RWPE2 (cell line): ENCODE data around the gene LDAF1.

ENCODE experiments used
- ATAC-seq: fragments of 200-7000 bp; cut with Tn5 transposase; 3 replicates; pipeline ENCODE4 v1.9.1; 2021; ENCODE audit warnings: low read depth
- DNase-seq: peaks from one replicate; pipeline ENCODE4 v3.0.0-alpha.2; 2020; ENCODE audit warnings: low spot score
- H3K27ac ChIP-seq: fragments of 450-650 bp; 2 replicates; pipeline ENCODE4 v1.5.1; 2017; ENCODE audit warnings: mild to moderate bottlenecking; ENCODE audit not compliant: poor library complexity, severe bottlenecking
- H3K27me3 ChIP-seq: fragments of 250-450 bp; sonication (Bioruptor Pico); 2 replicates; pipeline ENCODE4 v1.5.1; 2021; ENCODE audit warnings: mild to moderate bottlenecking, moderate library complexity; ENCODE audit not compliant: insufficient read depth, poor library complexity, severe bottlenecking
- H3K36me3 ChIP-seq: fragments of 250-450 bp; sonication (Bioruptor Pico); 2 replicates; pipeline ENCODE4 v1.5.1; 2020; ENCODE audit warnings: low read depth, mild to moderate bottlenecking, moderate library complexity
- H3K4me1 ChIP-seq: fragments of 250-450 bp; sonication (Bioruptor Pico); 2 replicates; pipeline ENCODE4 v1.5.1; 2021; ENCODE audit warnings: mild to moderate bottlenecking, moderate library complexity; ENCODE audit not compliant: insufficient read depth, poor library complexity, severe bottlenecking
- H3K4me3 ChIP-seq: fragments of 250-450 bp; sonication (Bioruptor Pico); 2 replicates; pipeline ENCODE4 v1.5.1; 2021; ENCODE audit warnings: mild to moderate bottlenecking, moderate library complexity; ENCODE audit not compliant: severe bottlenecking
- H3K9me3 ChIP-seq: fragments of 250-450 bp; sonication (Bioruptor Pico); 2 replicates; pipeline ENCODE4 v1.5.1; 2021; ENCODE audit warnings: mild to moderate bottlenecking, moderate library complexity; ENCODE audit not compliant: severe bottlenecking
- CTCF ChIP-seq: fragments of 450-650 bp; IDR thresholded peaks from one replicate; pipeline ENCODE4 v1.5.1; 2017; ENCODE audit warnings: mild to moderate bottlenecking, moderate library complexity; ENCODE audit not compliant: poor library complexity, severe bottlenecking

LDAF1 gene

GRCh38 chr16:21185659-21186325 is 27.3 kb downstream of the LDAF1 start:
- no peak overlapping the region for H3K27ac ChIP-seq
- ATAC-seq: no peak
- H3K4me1 ChIP-seq: peaks cover 8% of the 10 kb centered on the region
- no peaks in the 10 kb centered on the region for H3K27me3 ChIP-seq
- DNase-seq: no peak
- H3K36me3 ChIP-seq: peaks cover 10% of the 10 kb centered on the region
- H3K9me3 ChIP-seq: no peaks in the 10 kb centered on the region
- no peak overlapping the region for H3K4me3 ChIP-seq
- TF ChIP-seq CTCF: no peak

- H3K27me3 ChIP-seq: no peaks in the 10 kb centered on the region
- no peak overlapping the region for H3K4me3 ChIP-seq
- no peak for TF ChIP-seq CTCF
- no peaks in the 10 kb centered on the region for H3K9me3 ChIP-seq
- ATAC-seq: no peak
- DNase-seq: no peak
- peaks cover 8% of the 10 kb centered on the region for H3K4me1 ChIP-seq
- H3K27ac ChIP-seq: no peak overlapping the region
- H3K36me3 ChIP-seq: peaks cover 4% of the 10 kb centered on the region; the same call in 1 of the 2 replicates
These were observed 27.8 kb downstream of the LDAF1 start for GRCh38 chr16:21186326-21186691.

DNA sequence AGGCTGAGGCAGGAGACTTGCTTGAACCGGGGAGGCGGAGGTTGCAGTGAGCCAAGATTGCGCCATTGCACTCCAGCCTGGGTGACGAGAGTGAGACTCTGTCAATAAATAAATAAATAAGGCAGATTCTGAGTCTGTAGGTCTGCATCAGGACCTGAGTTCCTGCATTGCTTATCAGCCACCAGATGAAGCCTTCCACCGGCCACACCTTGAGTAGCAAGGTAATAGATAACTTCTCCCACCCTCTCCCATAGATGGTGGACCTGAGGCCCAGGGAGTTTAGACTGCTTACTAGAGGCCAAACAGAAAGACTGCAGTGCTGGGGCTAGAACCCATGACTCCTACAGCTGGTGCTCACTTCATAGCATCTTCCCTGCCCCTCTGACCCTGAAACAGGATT is 30.8 kb downstream of the LDAF1 start:
- Histone ChIP-seq H3K27ac (no peak overlapping the region), H3K9me3 (no peaks in the 10 kb centered on the region), H3K36me3 (no peaks in the 10 kb centered on the region), H3K27me3 (no peaks in the 10 kb centered on the region), H3K4me3 (no peak overlapping the region), H3K4me1 (peaks cover 8% of the 10 kb centered on the region)
- ATAC-seq (no peak), DNase-seq (no peak)
- TF ChIP-seq CTCF: no peak

- no peak for TF ChIP-seq CTCF
- H3K36me3 ChIP-seq: no peaks in the 10 kb centered on the region
- peaks cover 8% of the 10 kb centered on the region for H3K4me1 ChIP-seq
- H3K27me3 ChIP-seq: no peaks in the 10 kb centered on the region
- no peak overlapping the region for H3K27ac ChIP-seq
- no peaks in the 10 kb centered on the region for H3K9me3 ChIP-seq
- DNase-seq (no peak), ATAC-seq (no peak)
- H3K4me3 ChIP-seq: no peak overlapping the region
These were observed 31.5 kb downstream of the LDAF1 start for GRCh38 chr16:21190013-21190412.

GRCh38 chr16:21190599-21190998 is 32.1 kb downstream of the LDAF1 start:
- no peaks in the 10 kb centered on the region for H3K9me3 ChIP-seq
- H3K27me3 ChIP-seq: no peaks in the 10 kb centered on the region
- H3K4me3 ChIP-seq: no peak overlapping the region
- ATAC-seq (no peak), DNase-seq (no peak)
- TF ChIP-seq CTCF: no peak
- H3K4me1 ChIP-seq: peaks cover 8% of the 10 kb centered on the region
- H3K36me3 ChIP-seq: no peaks in the 10 kb centered on the region
- no peak overlapping the region for H3K27ac ChIP-seq
